Lung (tissue), 12 donors: ENCODE measurements around the gene OTUD3. TPM values are rescaled to one million over a fixed set of nuclear protein-coding genes. Genes with fewer than 3 reads are reported as not detected.

Experiments
- ATAC-seq: fragments of 200-7000 bp; cut with Tn5 transposase; one replicate; pipeline ENCODE4 v1.9.1; 2020; ENCODE audit warnings: moderate number of reproducible peaks; ENCODE audit not compliant: insufficient read depth, low FRiP score
- DNase-seq, 3 donors: peaks; one replicate each; pipeline ENCODE4 v3.0.0-alpha.2; 2013 to 2017
- H3K27ac ChIP-seq, 2 donors: one replicate each; pipeline ENCODE4 v1.5.1; 2013; ENCODE audit warnings: mild to moderate bottlenecking in 2 of 2, moderate library complexity in 2 of 2, control low read depth in 1 of 2, inconsistent platforms in 1 of 2, low read depth in 1 of 2, low read length in 1 of 2
- H3K27me3 ChIP-seq, 3 donors: one replicate each; pipeline ENCODE4 v1.5.1; 2013; ENCODE audit warnings: low read length in 2 of 3; ENCODE audit not compliant: control insufficient read depth in 3 of 3, insufficient read depth in 3 of 3
- H3K36me3 ChIP-seq, 4 donors: one replicate each; pipeline ENCODE4 v1.5.1; 2013; ENCODE audit warnings: low read length in 4 of 4, mild to moderate bottlenecking in 1 of 4, moderate library complexity in 1 of 4; ENCODE audit not compliant: control insufficient read depth in 4 of 4, insufficient read depth in 4 of 4
- H3K4me1 ChIP-seq, 5 donors: one replicate each; pipeline ENCODE4 v1.5.1; 2013; ENCODE audit warnings: low read length in 5 of 5, mild to moderate bottlenecking in 2 of 5, moderate library complexity in 1 of 5; ENCODE audit not compliant: control insufficient read depth in 5 of 5, insufficient read depth in 5 of 5
- H3K4me3 ChIP-seq: one replicate; pipeline ENCODE4 v1.5.1; 2013; ENCODE audit warnings: mild to moderate bottlenecking, control low read depth, moderate library complexity
- H3K9ac ChIP-seq, 2 donors: one replicate each; pipeline ENCODE4 v1.5.1; 2013; ENCODE audit warnings: low read length in 2 of 2, control low read depth in 1 of 2; ENCODE audit not compliant: insufficient read depth in 1 of 2
- H3K9me3 ChIP-seq, 4 donors: one replicate each; pipeline ENCODE4 v1.5.1; 2013; ENCODE audit warnings: low read length in 3 of 4, mild to moderate bottlenecking in 1 of 4, moderate library complexity in 1 of 4; ENCODE audit not compliant: control insufficient read depth in 4 of 4, insufficient read depth in 3 of 4
- CTCF ChIP-seq: IDR thresholded peaks from 2 replicates; pipeline ENCODE4 v1.5.1; 2012; ENCODE audit warnings: mild to moderate bottlenecking; ENCODE audit errors: control extremely low read depth, extremely low read depth
- WGBS, 2 donors: extraction: QIAGEN DNeasy Blood & Tissue Kit; methylation state at CpG; one replicate each; pipeline ENCODE4 v1.1.7; 2013; 5-methylcytosine and 5-hydroxymethylcytosine counted together
- polyA plus RNA-seq, 2 donors: library from polyadenylated mRNA; stranded (reverse); fragments of 200-250 nt; gene quantifications; one replicate each; pipeline ENCODE4 v1.2.1, GENCODE V29; 2013
- total RNA-seq, 2 donors: library from RNA; depleted of rRNA in 1 of 2; stranded (reverse); fragments of >200 nt in 1 of 2; gene quantifications; one replicate each; pipeline ENCODE4 v1.2.1, GENCODE V29; 2014 to 2021
- donor health status: control.
- donor health status: control.
- donor health status: Bipolar disorder and iron deficiency.
- donor health status: healthy.
- donor health status: DM: yes; HTN: yes; CAD: no.

OTUD3 gene
- total and polyA plus RNA-seq, 4 donors: 1.7 to 8.6 (median 6.7) TPM

- ATAC-seq (no peak), DNase-seq (no peak)
- H3K4me1 ChIP-seq: peaks cover 0 to under 1% (median 0%) of the 10 kb centered on the region in 5 donors
- no peak overlapping the region for H3K9ac ChIP-seq
- peaks cover 0 to 5% (median 0%) of the 10 kb centered on the region in 3 donors for H3K27me3 ChIP-seq
- 68 to 81% methylated on average over 7 of the region's 7 CpGs for WGBS, 2 donors
- H3K36me3 ChIP-seq: no peaks in the 10 kb centered on the region
- H3K9me3 ChIP-seq: no peaks in the 10 kb centered on the region
- H3K27ac ChIP-seq: no peak overlapping the region
- TF ChIP-seq CTCF: no peak
- H3K4me3 ChIP-seq: no peak overlapping the region
Measured at GRCh38 chr1:19940486-19941205, 58.5 kb downstream of the OTUD3 start.

- H3K4me1 ChIP-seq: peaks cover 0 to 5% (median 4%) of the 10 kb centered on the region in 5 donors
- ATAC-seq (no peak), DNase-seq (no peak)
- no peaks in the 10 kb centered on the region for H3K9me3 ChIP-seq
- peaks cover 0 to 10% (median 0%) of the 10 kb centered on the region in 3 donors for H3K27me3 ChIP-seq
- H3K27ac ChIP-seq: no peak overlapping the region
- 92 to 95% methylated on average over 3 of the region's 3 CpGs for WGBS, 2 donors
- no peak for TF ChIP-seq CTCF
- H3K9ac ChIP-seq: no peak overlapping the region
- H3K4me3 ChIP-seq: no peak overlapping the region
- H3K36me3 ChIP-seq: no peaks in the 10 kb centered on the region
Measured at GRCh38 chr1:19941206-19941568, 59.0 kb downstream of the OTUD3 start.

- DNase-seq: no peak
- no peak overlapping the region for H3K9ac ChIP-seq
- H3K9me3 ChIP-seq: no peaks in the 10 kb centered on the region
- no peak for ATAC-seq
- TF ChIP-seq CTCF: no peak
- peaks cover 0 to 10% (median 0%) of the 10 kb centered on the region in 3 donors for H3K27me3 ChIP-seq
- WGBS, 2 donors: 75 to 88% methylated on average over 3 of the region's 3 CpGs
- H3K4me1 ChIP-seq: peaks cover 0 to 14% (median 5%) of the 10 kb centered on the region in 5 donors
- H3K36me3 ChIP-seq: no peaks in the 10 kb centered on the region
- no peak overlapping the region for H3K4me3 ChIP-seq
- H3K27ac ChIP-seq: no peak overlapping the region
Measured at GRCh38 chr1:19942088-19942487, 59.9 kb downstream of the OTUD3 start.
